Brain microvascular endothelial cell (primary cell): ENCODE measurements around the gene DTX4.
"Not testable (repeated sequence)": the region's sequence is repeated elsewhere in the genome, so short reads cannot be mapped to it uniquely, and the experiment has no call there.

Experiments
- DNase-seq: peaks from one replicate; pipeline ENCODE4 v3.0.0-alpha.2; 2020
- H3K27ac ChIP-seq: fragments of 250-450 bp; sonication (Bioruptor Pico); 2 replicates; pipeline ENCODE4 v1.5.1; 2020; ENCODE audit warnings: mild to moderate bottlenecking, moderate library complexity
- H3K27me3 ChIP-seq: fragments of 250-450 bp; sonication (Bioruptor Pico); replicated peaks from 2 replicates; pipeline ENCODE4 v1.5.1; 2020; ENCODE audit warnings: mild to moderate bottlenecking
- H3K36me3 ChIP-seq: fragments of 250-450 bp; sonication (Bioruptor Pico); replicated peaks from 2 replicates; pipeline ENCODE4 v1.5.1; 2020; ENCODE audit warnings: mild to moderate bottlenecking
- H3K4me3 ChIP-seq: 2 replicates; pipeline ENCODE4 v1.5.1; 2011; ENCODE audit warnings: low read depth, mild to moderate bottlenecking, control low read depth, low read length, moderate library complexity
- CTCF ChIP-seq: IDR thresholded peaks from 2 replicates; pipeline ENCODE4 v1.5.1; 2011; ENCODE audit warnings: low read depth, mild to moderate bottlenecking, moderate library complexity, low read length, control low read depth, inconsistent platforms; ENCODE audit errors: missing control alignments
- in situ Hi-C: cut with HindIII; loops from 2 replicates; pipeline ENCODE4 v1.10.0; 2017; ENCODE audit warnings: low sequenced_read_pairs, low pct_ligation_motif_present

The DTX4 gene

DNA sequence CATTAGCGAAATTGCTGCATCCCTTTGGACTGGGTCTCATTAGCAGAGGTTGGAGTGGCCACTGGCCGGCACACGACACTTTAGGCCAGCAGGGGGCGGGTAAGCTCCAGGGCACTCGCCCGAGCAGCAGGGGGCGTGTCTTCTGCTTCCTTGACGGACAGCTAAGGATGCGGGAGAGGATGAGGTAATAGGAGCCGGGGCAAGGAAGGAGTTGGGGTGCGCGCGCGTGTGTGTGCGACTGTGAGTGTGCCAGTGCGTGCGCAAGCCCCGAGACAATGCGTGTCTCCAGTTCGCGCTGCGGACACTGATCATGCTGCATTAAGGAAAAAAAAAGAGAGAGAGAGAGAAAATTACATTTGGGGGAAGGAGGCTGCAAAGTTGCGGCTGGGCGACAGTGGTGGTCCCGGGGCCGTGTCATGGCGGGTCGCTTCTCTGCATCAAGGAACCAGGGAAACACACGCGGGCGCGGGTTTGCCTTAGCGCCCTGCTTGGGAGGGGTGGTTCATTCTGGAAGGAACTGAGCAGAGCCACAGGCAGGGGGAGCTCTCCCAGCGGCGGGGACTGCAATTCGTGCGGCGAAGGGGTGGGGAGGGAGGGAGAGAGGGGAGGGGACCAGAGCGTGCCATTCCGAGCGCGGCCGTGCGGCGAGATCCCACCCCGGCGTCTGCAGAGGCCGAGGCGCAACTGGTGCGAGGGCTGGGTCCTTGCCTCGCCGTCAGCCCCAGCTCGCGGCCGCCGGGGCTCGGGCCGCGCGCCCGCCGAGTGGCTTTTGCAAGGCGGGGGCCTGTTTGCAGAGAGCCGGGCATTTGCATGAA lies at the start of gene DTX4:
Gene DTX4 (plus strand): TSS at position 625 of the 815 bp plus-strand sequence. CDS start 464 bp downstream, outside the sequence.
- Histone ChIP-seq H3K27ac (no peak within 1 kb of the TSS), H3K36me3 (no peaks in the 10 kb centered on the region), H3K4me3 (peak within 1 kb of the TSS; percentile 61), H3K27me3 (peaks cover 10% of the 10 kb centered on the region)
- TF ChIP-seq CTCF: peak; percentile 98
- DNase-seq: peak; percentile 88
- in situ Hi-C loops: no loop called here

DNA sequence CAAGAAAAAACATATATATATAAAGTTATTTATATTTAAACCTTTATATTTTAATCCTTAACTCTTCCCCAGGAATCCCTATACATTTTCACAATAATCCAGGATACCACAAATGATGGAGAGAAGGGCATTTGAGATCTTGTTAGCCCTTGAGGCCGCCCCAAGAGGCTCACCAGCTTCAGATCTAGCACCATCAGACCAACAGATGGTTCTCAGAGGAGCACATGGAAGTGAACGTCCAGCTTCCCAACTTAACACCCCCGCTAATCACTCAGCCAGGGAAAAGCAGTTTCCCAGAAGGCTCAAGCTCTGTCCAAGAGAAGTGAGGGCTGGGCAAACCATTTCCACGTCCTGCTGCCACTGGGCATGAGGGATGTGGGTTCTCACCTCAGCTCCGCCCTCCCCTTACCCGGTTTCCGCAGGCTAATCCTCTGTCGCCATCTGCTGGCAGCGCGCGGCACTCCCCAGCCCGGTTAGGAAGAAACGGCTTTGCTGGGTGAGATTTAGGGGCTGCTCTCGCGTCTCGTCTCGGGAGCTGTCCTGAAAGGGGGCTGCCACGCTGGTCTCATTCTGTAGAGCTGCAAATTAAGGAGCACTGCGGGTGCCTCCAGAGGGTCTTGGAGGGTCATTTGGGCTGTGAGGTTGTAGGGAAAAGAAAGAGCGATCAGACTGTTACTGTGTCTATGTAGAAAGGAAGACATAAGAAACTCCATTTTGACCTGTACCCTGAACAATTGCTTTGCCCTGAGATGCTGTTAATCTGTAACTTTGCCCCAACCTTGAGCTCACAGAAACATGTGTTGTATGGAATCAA lies 36.1 kb upstream of the DTX4 start:
- DNase-seq: peak; percentile 71
- Histone ChIP-seq H3K27me3 (no peaks in the 10 kb centered on the region), H3K36me3 (no peaks in the 10 kb centered on the region), H3K4me3 (peak overlapping the region; percentile 32), H3K27ac (no peak overlapping the region)
- in situ Hi-C loops: no loop called here
- peak; percentile 99 for TF ChIP-seq CTCF

DNA sequence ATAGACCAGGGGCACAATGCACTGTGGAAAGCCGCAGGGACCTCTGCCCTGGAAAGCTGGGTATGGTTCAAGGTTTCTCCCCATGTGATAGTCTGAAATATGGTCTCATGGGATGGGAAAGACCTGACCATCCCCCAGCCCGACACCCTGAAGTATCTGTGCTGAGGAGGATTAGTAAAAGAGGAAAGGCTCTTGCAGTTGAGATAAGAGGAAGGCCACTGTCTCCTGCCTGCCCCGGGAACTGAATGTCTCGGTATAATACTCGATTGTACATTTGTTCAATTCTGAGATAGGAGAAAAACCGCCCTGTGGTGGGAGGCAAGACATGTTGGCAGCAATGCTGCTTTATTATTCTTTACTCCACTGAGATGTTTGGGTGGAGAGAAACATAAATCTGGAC lies 35.4 kb upstream of the DTX4 start:
- H3K4me3 ChIP-seq, H3K27ac ChIP-seq, DNase-seq, in situ Hi-C loops, H3K27me3 ChIP-seq, H3K36me3 ChIP-seq: not testable (repeated sequence)

DNA sequence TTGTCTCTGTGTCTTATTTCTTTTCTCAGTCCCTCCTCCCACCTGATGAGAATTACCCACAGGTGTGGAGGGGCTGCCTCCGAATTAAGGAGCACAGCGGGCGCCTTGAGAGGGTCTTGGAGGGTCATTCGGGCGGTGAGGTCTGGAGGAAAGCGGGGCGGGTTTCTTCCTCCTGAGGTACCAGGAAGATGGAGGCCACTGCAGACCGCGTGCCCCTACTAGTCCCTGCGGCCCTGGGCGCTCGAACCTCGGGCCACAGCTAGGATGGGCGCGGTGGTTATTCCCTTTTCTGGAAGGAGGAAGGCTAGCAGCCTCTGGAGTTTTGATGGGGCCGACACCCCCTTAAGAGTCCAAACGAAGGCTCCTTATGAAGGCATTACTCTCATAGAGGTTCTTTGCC lies 34.7 kb upstream of the DTX4 start:
- H3K36me3 ChIP-seq: no peaks in the 10 kb centered on the region
- in situ Hi-C loops: no loop called here
- H3K4me3 ChIP-seq: no peak overlapping the region
- no peak for DNase-seq
- TF ChIP-seq CTCF: no peak
- H3K27ac ChIP-seq: no peak overlapping the region
- H3K27me3 ChIP-seq: no peaks in the 10 kb centered on the region

GRCh38 chr11:59138643-59139042 lies 33.3 kb upstream of the DTX4 start:
- Histone ChIP-seq H3K36me3 (no peaks in the 10 kb centered on the region), H3K27ac (no peak overlapping the region), H3K27me3 (no peaks in the 10 kb centered on the region), H3K4me3 (no peak overlapping the region)
- no peak for DNase-seq
- no peak for TF ChIP-seq CTCF
- in situ Hi-C loops: no loop called here

DNA sequence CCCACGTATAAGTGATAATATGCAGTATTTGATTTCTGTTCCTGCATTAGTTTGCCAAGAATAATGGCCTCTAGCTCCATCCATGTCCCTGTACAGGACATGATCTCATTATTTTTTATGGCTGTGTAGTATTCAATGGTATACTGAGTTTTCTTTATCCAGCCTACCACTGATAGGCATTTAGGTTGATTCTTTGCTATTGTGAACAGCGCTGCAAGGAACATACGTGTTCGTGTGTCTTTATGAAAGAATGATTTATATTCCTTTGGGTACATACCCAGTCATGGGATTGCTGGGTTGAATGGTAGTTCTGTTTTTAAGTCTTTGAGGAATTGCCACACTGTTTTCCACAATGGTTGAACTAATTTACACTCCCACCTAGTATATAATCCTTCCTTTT lies 30.7 kb upstream of the DTX4 start:
- no peaks in the 10 kb centered on the region for H3K27me3 ChIP-seq
- H3K4me3 ChIP-seq: no peak overlapping the region
- no peak for DNase-seq
- in situ Hi-C loops: no loop called here
- no peak for TF ChIP-seq CTCF
- H3K36me3 ChIP-seq: no peaks in the 10 kb centered on the region
- H3K27ac ChIP-seq: no peak overlapping the region
